HUES64 (cell line): ENCODE results near the gene KIF12.
"Not testable (repeated sequence)": the region's sequence is repeated elsewhere in the genome, so short reads cannot be mapped to it uniquely, and the experiment has no call there.

Experiments
- H3K27ac ChIP-seq: 2 replicates; pipeline ENCODE4 v1.7.0; 2013; ENCODE audit warnings: low read depth, low read length, inconsistent platforms
- H3K27me3 ChIP-seq: 2 replicates; pipeline ENCODE4 v1.6.1; 2013; ENCODE audit warnings: mild to moderate bottlenecking, low read length; ENCODE audit not compliant: insufficient read depth
- H3K36me3 ChIP-seq: 2 replicates; pipeline ENCODE4 v1.6.1; 2013; ENCODE audit warnings: mild to moderate bottlenecking, low read length; ENCODE audit not compliant: insufficient read depth
- H3K4me1 ChIP-seq: 2 replicates; pipeline ENCODE4 v1.6.1; 2013; ENCODE audit warnings: mild to moderate bottlenecking, low read length, moderate library complexity; ENCODE audit not compliant: insufficient read depth
- H3K4me3 ChIP-seq: 2 replicates; pipeline ENCODE4 v1.5.1; 2013; ENCODE audit warnings: mild to moderate bottlenecking, low read length, moderate library complexity
- H3K9ac ChIP-seq: 2 replicates; pipeline ENCODE4 v1.6.1; 2013; ENCODE audit warnings: mild to moderate bottlenecking, low read depth, low read length
- H3K9me3 ChIP-seq: 2 replicates; pipeline ENCODE4 v1.6.1; 2013; ENCODE audit warnings: low read depth, low read length; ENCODE audit not compliant: insufficient read depth
- WGBS: fragments of 150-250, 120-280 bp; methylation state at CpG from one replicate; pipeline ENCODE4 v1.1.7; 2013; ENCODE audit warnings: missing lambda C conversion rate; 5-methylcytosine and 5-hydroxymethylcytosine counted together

The KIF12 gene

GRCh38 chr9:114089206-114089840 lies 9.8 kb downstream of the KIF12 start:
- Histone ChIP-seq H3K27me3 (no peaks in the 10 kb centered on the region; the same call in 1 of the 2 replicates), H3K4me1 (no peaks in the 10 kb centered on the region)

GRCh38 chr9:114088571-114089170 lies 10.4 kb downstream of the KIF12 start:
- Histone ChIP-seq H3K27me3 (no peaks in the 10 kb centered on the region; the same call in 1 of the 2 replicates), H3K4me3 (no peak overlapping the region), H3K4me1 (no peaks in the 10 kb centered on the region), H3K27ac (no peak overlapping the region), H3K9ac (no peak overlapping the region), H3K36me3 (no peaks in the 10 kb centered on the region), H3K9me3 (no peaks in the 10 kb centered on the region)
- 93% methylated on average over 7 of the region's 7 CpGs for WGBS

More at GRCh38 chr9:114089206-114089840, 9.8 kb downstream of the KIF12 start:
- no peak overlapping the region for H3K9ac ChIP-seq
- H3K36me3 ChIP-seq = no peaks in the 10 kb centered on the region
- 90% methylated on average over 4 of the region's 4 CpGs for WGBS
- H3K9me3 ChIP-seq = no peaks in the 10 kb centered on the region
- H3K27ac ChIP-seq = no peak overlapping the region
- no peak overlapping the region for H3K4me3 ChIP-seq

DNA sequence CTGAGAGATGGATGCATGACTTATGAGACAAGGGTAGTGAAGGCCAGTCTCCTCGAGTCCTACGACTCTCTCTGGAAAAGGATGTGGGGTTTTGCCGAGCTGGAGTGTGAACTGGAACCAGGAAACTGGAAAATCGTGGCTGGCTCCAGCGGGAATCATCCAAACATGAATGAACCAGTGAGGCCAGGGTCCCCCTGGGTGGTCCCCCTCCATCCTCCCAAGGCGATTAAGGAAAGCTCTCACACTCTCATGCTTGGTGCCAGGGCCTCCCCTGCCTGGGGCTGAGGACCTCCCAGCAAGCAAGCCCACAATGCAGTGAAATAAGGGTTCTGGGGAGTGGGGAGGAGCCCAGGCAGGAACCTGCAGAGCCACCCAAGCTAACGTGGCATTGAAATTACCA lies 11.4 kb downstream of the KIF12 start:
- Histone ChIP-seq H3K4me1 (no peaks in the 10 kb centered on the region), H3K27ac (no peak overlapping the region)
- 86% methylated on average over 7 of the region's 7 CpGs for WGBS

DNA sequence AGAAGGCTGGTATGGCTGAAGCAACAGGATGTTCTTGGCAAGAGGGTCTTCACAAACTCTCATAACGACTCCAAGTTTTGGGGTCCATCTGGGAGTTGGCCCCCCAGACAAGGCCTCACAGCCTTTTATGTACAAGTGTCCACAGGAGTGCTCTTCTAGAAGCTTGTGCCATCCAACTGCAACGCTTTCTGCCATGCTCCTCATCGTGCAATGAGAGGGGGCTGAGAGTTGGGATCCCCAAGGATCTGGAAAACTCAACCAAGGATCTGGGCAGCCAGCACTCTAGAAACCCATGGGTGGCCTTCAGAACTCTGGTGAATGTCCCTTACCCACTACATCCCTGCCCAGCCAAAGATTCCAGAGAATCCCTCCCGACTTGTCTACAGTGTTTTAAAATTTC lies 12.5 kb downstream of the KIF12 start:
- H3K9me3 ChIP-seq = no peaks in the 10 kb centered on the region
- no peak overlapping the region for H3K4me3 ChIP-seq
- H3K27ac ChIP-seq = no peak overlapping the region
- no peaks in the 10 kb centered on the region; the same call in 1 of the 2 replicates for H3K27me3 ChIP-seq
- no peaks in the 10 kb centered on the region for H3K36me3 ChIP-seq
- no peaks in the 10 kb centered on the region for H3K4me1 ChIP-seq
- 91% methylated on average over 4 of the region's 4 CpGs for WGBS
- no peak overlapping the region for H3K9ac ChIP-seq

More for the DNA sequence above, 11.4 kb downstream of the KIF12 start:
- H3K36me3 ChIP-seq = no peaks in the 10 kb centered on the region
- no peak overlapping the region for H3K9ac ChIP-seq
- H3K4me3 ChIP-seq = no peak overlapping the region
- no peaks in the 10 kb centered on the region; the same call in 1 of the 2 replicates for H3K27me3 ChIP-seq
- H3K9me3 ChIP-seq = no peaks in the 10 kb centered on the region

- WGBS = 94% methylated on average over 6 of the region's 6 CpGs
- Histone ChIP-seq H3K36me3 (no peaks in the 10 kb centered on the region), H3K27ac (no peak overlapping the region)
Measured at GRCh38 chr9:114086009-114086408, 13.1 kb downstream of the KIF12 start.

DNA sequence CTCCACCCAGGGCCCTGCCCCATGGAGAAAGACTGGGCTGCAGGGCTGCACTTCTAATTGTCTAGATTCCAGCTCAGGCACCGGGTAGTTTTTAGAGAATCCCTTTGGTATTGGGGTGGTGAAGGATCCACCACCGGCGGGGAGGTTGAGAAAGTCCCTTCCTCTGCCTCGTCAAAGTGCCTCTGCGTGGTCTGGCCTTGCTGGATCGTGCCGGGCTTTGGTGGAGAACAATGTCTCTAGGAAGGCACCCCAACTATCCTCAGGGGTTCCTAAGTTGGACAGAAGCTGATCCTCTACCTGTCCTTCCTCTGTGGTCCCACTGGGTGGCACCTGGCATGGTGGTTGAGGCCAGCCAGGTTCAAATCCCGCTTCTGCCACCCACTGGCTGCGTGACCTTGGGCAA lies 13.7 kb downstream of the KIF12 start:
- no peaks in the 10 kb centered on the region; the same call in 1 of the 2 replicates for H3K27me3 ChIP-seq
- no peaks in the 10 kb centered on the region for H3K36me3 ChIP-seq
- H3K4me3 ChIP-seq = no peak overlapping the region
- no peak overlapping the region for H3K9ac ChIP-seq
- H3K4me1 ChIP-seq = no peaks in the 10 kb centered on the region
- 95% methylated on average over 9 of the region's 9 CpGs for WGBS
- no peak overlapping the region for H3K27ac ChIP-seq
- H3K9me3 ChIP-seq = no peaks in the 10 kb centered on the region

More at GRCh38 chr9:114086009-114086408, 13.1 kb downstream of the KIF12 start:
- Histone ChIP-seq H3K9ac (no peak overlapping the region), H3K4me1 (no peaks in the 10 kb centered on the region), H3K4me3 (no peak overlapping the region), H3K27me3 (no peaks in the 10 kb centered on the region; the same call in 1 of the 2 replicates), H3K9me3 (no peaks in the 10 kb centered on the region)

DNA sequence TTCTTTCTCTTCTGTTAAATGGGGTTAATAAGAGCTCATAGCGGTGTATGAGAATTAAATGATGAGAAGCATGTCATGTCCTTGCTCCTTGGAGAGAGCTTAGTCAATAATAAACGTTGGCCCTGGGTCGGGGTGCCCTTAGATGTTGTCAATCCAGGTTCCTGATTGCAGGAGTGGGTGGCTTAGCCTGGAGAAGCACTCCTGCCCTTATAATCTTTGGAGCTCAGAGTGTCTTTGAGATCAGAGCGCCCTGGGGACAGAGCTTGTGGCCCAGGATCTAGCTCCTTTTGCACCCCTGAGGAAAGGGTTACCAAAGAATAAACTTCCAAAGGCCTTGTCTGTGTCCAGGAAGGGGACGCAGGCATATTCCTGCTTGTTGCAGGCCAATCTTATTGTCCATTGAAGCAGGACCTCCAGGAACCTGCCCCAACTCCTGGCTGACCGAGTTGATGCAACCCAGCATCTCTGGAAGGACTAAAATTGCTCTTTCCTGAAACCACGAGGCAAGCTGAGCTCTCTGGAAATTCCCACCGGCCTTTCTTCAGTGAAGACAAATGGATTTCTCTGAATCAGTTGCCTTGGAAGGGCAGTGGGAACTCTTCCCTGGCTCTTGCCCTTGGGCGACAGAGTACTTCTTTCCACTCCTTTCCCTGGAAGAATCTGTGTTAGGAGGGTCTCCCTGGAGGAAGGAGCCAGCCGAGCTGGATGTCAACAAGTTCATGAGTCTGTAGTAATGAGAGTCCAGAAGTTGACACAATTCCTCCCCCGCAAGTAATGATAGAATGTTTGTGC lies 14.6 kb downstream of the KIF12 start:
- H3K9ac ChIP-seq = no peak overlapping the region
- H3K27me3 ChIP-seq = no peaks in the 10 kb centered on the region; the same call in 1 of the 2 replicates
- no peaks in the 10 kb centered on the region for H3K9me3 ChIP-seq
- H3K4me1 ChIP-seq = no peaks in the 10 kb centered on the region
- no peaks in the 10 kb centered on the region for H3K36me3 ChIP-seq
- H3K4me3 ChIP-seq = no peak overlapping the region
- 88% methylated on average over 10 of the region's 11 CpGs for WGBS
- H3K27ac ChIP-seq = no peak overlapping the region

DNA sequence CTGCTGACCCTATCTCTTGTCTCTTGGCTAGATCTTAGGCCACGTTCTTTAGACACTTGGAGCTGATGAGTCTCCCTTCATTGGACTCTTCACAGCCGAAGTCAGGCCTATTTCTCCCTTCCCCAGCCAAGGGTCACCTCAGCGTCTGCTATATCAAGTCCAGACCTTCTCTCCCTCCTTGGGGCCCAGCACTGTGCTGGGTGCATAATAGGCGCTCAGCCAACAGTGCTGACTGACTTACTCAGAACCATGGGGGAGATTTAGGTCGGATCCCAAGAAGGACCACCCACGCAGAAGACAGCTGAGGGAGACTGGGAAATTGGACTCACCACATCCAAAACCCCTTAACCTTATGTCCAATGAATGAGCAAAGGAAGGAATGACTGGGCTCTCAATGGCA lies 15.4 kb downstream of the KIF12 start:
- no peaks in the 10 kb centered on the region for H3K36me3 ChIP-seq

DNA sequence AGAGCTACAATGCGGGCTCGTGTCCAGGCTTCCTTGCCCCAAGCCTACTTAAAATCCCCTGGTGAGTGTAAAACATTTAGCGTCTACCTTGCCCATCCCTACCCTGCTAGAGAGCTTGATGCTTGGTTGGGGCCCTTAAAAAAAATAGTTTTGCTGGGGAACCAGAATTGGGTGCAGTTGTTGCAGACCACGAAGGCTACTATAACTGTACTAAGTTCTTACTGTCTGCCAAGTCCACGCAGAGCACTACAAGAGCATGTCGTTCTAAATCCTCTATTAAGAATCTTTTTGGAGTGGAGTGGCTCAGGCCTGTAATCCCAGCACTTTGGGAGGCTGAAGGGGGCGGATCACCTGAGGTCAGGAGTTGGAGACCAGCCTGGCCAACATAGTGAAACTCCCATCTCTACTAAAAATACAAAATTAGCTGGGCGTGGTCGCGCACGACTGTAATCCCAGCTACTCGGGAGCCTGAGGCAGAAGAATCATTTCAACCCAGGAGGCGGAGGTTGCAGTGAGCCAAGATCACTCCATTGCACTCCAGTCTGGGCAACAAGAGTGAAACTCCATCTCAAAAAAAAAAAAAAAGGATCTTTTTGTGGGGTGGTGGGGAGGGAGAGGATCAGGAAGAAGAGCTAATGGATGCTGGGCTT lies 16.2 kb downstream of the KIF12 start:
- H3K27ac ChIP-seq, H3K4me1 ChIP-seq: not testable (repeated sequence)

More for the DNA sequence above, 15.4 kb downstream of the KIF12 start:
- Histone ChIP-seq H3K4me3 (no peak overlapping the region), H3K27me3 (no peaks in the 10 kb centered on the region; the same call in 1 of the 2 replicates), H3K9ac (no peak overlapping the region), H3K4me1 (no peaks in the 10 kb centered on the region), H3K27ac (no peak overlapping the region), H3K9me3 (no peaks in the 10 kb centered on the region)
- 90% methylated on average over 6 of the region's 6 CpGs for WGBS

GRCh38 chr9:114082017-114082762 lies 16.9 kb downstream of the KIF12 start:
- 60% methylated on average over 10 of the region's 10 CpGs for WGBS
- H3K4me1 ChIP-seq = no peaks in the 10 kb centered on the region
- no peaks in the 10 kb centered on the region for H3K9me3 ChIP-seq
- no peak overlapping the region for H3K27ac ChIP-seq
- no peaks in the 10 kb centered on the region for H3K36me3 ChIP-seq
- H3K27me3 ChIP-seq = no peaks in the 10 kb centered on the region
- H3K9ac ChIP-seq = no peak overlapping the region
- H3K4me3 ChIP-seq = no peak overlapping the region

More for the DNA sequence above, 16.2 kb downstream of the KIF12 start:
- WGBS = 80% methylated on average over 13 of the region's 13 CpGs
- H3K27me3 ChIP-seq, H3K9ac ChIP-seq, H3K36me3 ChIP-seq, H3K4me3 ChIP-seq, H3K9me3 ChIP-seq: not testable (repeated sequence)
